Measurements from ENCODE around the gene RGPD8.
"Not testable (repeated sequence)": the region's sequence is repeated elsewhere in the genome, so short reads cannot be mapped to it uniquely, and the experiment has no call there.

RGPD8 gene

GRCh38 chr2:112434890-112435715 lies 1.7 kb upstream of the RGPD8 start:
- not testable (repeated sequence) for FAIRE-seq

- no peak for FAIRE-seq
Observed at GRCh38 chr2:112433932-112434730, 686 bp upstream of the RGPD8 start.

- not testable (repeated sequence) for FAIRE-seq
Observed at GRCh38 chr2:112432735-112433479, 538 bp downstream of the RGPD8 start.

GRCh38 chr2:112432390-112432734 lies 1.1 kb downstream of the RGPD8 start:
- not testable (repeated sequence) for FAIRE-seq

DNA sequence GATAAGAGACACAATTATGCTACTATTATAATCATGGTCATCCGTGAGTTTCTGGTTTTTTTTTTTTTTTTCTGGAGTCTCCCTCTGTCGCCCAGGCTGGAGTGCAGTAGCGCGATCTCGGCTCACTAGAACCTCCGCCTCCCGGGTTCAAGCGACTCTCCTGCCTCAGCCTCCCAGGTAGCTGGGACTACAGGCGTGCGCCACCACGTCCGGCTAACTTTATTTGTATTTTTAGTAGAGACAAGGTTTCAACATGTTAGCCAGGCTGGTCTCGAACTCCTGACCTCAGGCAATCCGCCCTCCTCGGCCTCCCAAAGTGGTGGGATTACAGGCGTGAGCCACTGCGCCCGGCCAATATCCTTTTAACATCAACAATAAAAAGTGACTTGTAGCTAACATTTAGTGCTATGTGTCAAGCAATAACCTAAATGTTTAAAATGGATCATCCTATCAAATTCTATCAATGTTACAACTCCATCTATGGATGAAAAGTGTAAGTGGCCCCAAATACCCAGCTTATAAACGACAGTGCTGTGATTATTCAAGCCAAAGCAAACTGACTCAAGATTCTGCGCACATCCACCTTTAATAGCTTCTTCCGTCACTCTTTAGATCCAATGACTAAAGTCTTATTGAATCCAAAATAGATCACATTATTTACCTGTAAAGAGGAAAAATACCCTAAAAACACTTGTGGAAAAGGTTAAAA lies 1.7 kb downstream of the RGPD8 start:
- FAIRE-seq, result not testable (repeated sequence)

GRCh38 chr2:112424553-112424952 lies 8.9 kb downstream of the RGPD8 start:
- FAIRE-seq, result not testable (repeated sequence)

DNA sequence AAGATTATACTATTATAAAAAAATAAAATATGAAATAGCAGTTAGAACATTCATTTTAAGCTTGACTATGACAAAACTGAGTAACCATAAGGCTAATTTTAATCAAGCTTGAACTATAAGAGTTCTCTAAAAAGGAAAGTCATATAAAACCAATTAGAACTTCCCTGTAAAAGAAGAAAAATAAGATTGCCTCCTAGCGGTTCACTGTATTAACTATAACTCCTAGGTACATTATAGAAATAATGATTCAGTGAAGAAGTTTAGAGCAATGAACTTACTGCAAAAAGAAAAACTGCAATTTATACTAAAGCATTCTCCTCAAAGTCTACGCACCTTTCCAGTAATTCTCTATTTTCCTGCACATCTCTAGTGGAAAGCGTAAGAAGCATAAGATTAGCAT lies 16.6 kb downstream of the RGPD8 start:
- FAIRE-seq, result not testable (repeated sequence)

DNA sequence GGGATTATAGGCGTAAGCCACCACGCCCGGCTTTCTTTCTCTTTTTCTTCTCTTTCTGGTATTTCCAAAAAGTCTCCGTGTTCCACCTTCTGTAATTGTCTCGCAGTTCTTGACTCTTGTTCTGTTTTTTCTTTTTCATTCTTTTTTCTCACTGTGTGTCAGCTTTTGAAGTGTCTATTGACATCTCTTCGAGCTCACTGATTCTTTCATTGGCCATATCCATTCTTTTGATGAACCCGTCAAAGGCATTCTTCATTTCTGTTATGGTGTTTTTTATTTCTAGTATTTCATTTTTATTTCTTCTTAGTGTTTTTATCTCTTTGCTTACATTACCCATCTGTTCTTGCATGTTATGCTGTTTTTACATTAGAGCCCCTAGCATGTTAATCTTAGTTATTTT lies 73.4 kb downstream of the RGPD8 start:
- not testable (repeated sequence) for FAIRE-seq

- not testable (repeated sequence) for FAIRE-seq
Observed at GRCh38 chr2:112354335-112354734, 79.1 kb downstream of the RGPD8 start.

- FAIRE-seq, result not testable (repeated sequence)
Observed at GRCh38 chr2:112352809-112353603, 80.4 kb downstream of the RGPD8 start.

- FAIRE-seq, result not testable (repeated sequence)
Observed at GRCh38 chr2:112352292-112352691, 81.2 kb downstream of the RGPD8 start.

GRCh38 chr2:112345030-112346027 lies 88.1 kb downstream of the RGPD8 start:
- no peak for FAIRE-seq

DNA sequence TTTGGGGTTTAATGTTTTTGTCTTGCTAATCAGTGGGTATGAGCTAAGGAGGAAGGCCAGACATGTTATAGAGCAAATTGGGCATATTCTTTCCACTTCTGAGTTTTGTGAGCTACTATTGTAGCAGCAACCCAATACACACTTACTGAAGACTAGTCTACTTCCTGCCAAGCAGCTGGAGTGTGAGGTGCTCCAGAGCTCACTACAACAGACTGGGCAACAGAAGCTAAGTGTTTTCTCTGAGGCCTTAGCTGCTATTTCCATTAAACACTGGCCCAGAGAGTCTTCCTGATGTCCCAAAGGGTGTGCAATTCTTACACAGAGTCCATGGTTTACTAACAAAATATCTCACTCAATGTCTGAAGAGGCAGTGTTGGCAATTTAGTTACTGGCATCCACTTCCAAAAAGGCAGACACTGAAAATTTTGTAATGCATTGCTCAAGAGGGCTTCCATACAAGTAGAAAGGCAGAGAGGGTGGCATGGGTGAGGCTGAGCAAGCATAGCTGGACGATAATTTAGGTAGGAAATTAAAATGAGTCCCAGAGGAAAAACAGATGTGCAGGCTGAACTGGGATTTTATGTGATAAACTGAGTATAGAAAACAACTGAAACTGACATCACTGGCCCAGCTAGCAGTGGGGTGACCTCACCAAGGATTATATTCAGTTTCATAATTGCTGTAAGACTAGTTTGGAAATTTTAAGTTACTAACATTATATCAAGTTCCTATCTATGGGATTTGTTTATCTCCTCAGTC lies 89.4 kb downstream of the RGPD8 start:
- no peak for FAIRE-seq

DNA sequence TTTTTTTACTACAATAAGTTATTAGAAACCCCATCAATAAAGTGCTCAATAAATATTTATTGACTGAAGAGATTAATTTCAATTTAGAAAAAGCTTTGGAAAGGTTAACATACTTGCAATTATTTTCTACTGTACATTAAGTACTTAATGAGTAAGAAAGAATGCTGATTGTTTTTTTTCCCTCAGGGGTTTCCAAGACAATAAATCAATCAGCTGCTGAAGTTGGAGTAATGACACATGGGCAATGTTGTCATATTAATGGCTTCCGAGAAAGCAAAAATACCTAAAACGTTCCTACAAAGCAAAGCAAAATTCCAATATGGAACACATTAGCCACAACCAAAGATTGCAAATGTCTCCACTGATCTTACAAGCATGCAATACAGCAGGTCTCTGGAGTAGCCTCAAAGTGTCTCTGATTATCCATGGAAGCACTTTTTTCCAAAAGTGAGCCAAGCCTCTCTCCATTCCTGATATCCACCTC lies 91.3 kb downstream of the RGPD8 start:
- no peak for FAIRE-seq

DNA sequence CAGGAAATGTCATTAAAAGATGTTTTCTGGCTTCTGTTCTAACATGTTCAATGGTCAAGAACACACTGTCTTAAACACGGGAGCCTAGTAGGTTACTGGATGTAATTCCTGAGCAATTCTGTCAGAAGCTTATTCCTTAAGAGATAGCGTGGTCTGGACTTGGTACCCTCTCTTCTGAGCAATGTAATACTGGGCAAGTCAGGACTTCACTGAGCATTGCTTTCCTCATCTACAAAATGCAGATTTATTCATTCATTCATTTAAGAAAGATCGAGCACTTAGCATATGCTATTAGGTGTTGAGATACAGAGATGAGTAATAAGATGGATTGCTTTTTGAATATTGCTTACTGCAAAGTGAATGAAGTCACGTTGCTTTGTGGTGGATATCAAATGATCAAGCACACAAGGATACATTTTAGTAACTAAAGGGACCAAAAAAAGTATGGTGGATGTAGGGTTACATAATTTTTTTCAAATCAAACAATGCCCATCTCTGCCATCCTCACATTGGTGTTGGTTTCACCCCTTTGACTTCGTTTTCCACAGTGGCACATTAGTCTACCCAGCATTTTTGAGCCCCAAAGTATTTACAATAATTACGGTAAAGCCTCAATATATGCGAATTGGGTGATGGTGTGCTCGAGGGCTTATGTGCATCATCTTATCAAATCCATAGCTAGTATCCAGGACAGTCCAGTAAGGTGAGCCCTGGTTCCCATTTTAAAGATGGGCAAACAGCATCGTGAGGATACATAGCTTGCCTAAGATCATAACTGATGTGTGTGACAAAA lies 92.8 kb downstream of the RGPD8 start:
- FAIRE-seq, result peak; percentile 49

DNA sequence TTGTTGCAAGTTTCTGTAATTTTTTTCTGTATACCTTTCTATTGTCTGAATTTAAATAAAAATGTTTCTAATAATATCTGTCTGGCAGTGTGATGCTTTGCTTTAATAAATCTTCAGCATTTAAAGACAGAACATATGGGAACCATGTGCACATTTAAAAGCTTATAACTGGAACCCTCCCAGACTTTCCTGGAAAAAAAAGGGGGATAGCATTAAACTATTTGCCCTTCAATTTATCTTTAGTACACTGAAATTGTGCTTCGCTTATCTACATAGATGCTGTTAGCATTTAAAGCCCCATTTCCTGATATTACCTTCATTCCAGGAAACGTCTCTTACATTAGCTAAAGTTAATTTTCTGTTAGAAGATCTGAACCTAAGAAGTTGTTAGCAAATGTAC lies 93.5 kb downstream of the RGPD8 start:
- FAIRE-seq, result no peak

DNA sequence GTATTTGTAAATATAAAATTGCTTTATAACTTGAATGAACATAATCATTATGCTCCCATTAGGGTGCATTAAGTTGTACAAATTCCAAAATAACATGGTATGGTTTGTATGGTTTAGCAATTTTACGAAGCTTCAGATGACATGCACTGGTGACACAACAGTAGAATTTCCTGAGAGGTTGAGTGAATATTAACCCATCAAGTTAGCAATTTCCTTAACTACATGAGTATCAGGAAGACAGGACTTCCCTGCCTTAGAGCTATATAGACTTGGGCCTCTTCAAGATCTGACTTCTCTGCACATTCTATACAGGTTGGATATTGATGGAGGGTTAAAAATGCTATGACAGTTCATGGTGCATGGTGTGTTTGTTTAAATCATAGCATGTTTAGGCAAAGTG lies 97.8 kb downstream of the RGPD8 start:
- no peak for FAIRE-seq

GRCh38 chr2:112332123-112332696 lies 101.2 kb downstream of the RGPD8 start:
- FAIRE-seq, result no peak

Measured in islet of Langerhans (tissue), 1 donor.